Panc1 (cell line): ENCODE results near the gene ZNF407.

Source experiments
- SIN3A ChIP-seq: IDR thresholded peaks from 2 replicates; pipeline ENCODE4 v1.6.1; 2012; ENCODE audit warnings: low read depth, mild to moderate bottlenecking, low read length, moderate library complexity, borderline replicate concordance; ENCODE audit not compliant: insufficient read depth
- TF ChIP-seq, protein P1 (sequence below): fragments of 450-650 bp; IDR thresholded peaks from 2 replicates; pipeline ENCODE4 v1.5.1; 2017; ENCODE audit warnings: mild to moderate bottlenecking

DNA sequence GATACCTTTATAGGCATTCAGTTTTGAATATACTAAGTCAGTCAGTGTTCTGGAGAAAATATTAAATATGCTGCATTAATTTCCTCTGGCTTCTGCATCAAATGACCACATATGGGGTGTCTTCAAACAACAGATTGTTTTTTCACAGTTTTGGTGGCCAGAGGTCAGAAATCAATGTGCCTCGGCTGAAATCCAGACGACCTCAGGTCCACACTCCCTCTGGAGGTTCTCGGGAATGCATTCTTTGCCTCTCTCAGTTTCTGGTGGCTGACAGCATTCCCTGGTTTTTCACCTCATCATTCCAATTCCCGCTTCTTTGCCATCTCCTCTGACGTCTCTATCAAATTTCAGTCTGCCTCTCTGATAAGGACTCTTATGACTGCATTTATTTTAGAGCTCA lies 142.3 kb downstream of the ZNF407 start:
- TF ChIP-seq, protein P1, sequence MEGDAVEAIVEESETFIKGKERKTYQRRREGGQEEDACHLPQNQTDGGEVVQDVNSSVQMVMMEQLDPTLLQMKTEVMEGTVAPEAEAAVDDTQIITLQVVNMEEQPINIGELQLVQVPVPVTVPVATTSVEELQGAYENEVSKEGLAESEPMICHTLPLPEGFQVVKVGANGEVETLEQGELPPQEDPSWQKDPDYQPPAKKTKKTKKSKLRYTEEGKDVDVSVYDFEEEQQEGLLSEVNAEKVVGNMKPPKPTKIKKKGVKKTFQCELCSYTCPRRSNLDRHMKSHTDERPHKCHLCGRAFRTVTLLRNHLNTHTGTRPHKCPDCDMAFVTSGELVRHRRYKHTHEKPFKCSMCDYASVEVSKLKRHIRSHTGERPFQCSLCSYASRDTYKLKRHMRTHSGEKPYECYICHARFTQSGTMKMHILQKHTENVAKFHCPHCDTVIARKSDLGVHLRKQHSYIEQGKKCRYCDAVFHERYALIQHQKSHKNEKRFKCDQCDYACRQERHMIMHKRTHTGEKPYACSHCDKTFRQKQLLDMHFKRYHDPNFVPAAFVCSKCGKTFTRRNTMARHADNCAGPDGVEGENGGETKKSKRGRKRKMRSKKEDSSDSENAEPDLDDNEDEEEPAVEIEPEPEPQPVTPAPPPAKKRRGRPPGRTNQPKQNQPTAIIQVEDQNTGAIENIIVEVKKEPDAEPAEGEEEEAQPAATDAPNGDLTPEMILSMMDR = no peak
- TF ChIP-seq SIN3A = no peak
